ENCODE measurements around the gene MYRIP.

DNA sequence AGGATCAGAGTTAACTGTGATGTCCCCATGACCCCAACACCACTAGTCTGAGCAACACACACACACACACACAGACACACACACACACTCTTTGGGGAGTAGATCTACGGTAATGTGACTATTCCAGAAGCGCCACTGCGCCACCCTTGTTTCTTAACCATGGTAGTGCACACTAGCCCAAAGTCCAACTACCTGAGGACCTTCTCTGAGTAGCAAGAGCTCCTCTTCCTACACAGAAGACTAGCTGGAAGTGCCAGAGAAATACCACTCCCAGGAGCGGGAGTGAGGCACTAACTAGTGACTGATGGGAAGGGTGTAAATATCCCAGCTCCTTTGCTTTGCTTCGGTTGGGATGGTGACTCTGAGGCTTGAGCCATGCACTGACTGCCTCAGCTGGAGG lies 404.1 kb downstream of the MYRIP start:
- TF ChIP-seq, protein P1, sequence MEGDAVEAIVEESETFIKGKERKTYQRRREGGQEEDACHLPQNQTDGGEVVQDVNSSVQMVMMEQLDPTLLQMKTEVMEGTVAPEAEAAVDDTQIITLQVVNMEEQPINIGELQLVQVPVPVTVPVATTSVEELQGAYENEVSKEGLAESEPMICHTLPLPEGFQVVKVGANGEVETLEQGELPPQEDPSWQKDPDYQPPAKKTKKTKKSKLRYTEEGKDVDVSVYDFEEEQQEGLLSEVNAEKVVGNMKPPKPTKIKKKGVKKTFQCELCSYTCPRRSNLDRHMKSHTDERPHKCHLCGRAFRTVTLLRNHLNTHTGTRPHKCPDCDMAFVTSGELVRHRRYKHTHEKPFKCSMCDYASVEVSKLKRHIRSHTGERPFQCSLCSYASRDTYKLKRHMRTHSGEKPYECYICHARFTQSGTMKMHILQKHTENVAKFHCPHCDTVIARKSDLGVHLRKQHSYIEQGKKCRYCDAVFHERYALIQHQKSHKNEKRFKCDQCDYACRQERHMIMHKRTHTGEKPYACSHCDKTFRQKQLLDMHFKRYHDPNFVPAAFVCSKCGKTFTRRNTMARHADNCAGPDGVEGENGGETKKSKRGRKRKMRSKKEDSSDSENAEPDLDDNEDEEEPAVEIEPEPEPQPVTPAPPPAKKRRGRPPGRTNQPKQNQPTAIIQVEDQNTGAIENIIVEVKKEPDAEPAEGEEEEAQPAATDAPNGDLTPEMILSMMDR (IDR thresholded peaks at IDR 0.05; ENCODE audit: low read depth, low read length) = no peak
- TF ChIP-seq EZH2phosphoT487 (IDR thresholded peaks at IDR 0.05; ENCODE audit: low read depth) = no peak

All from OCI-LY3 (cell line).